ENCODE data around the gene TLK1. TPM values are rescaled to one million over a fixed set of nuclear protein-coding genes. Genes with fewer than 3 reads are reported as not detected.

The TLK1 gene
- polyA plus RNA-seq (2012; ENCODE audit: insufficient read depth, insufficient read length), result 23.6 TPM

GRCh38 chr2:171160119-171160955 lies at the start of gene TLK1:
Gene TLK1, minus strand, starts transcription at chr2:171160893. Its CDS starts 465 bp downstream, at chr2:171160428.
- peak; percentile 46 for DNase-seq (ENCODE audit: low read depth, low spot score)
- H3K4me3 ChIP-seq (ENCODE audit: low read length), result peak within 1 kb of the TSS; percentile 87

DNA sequence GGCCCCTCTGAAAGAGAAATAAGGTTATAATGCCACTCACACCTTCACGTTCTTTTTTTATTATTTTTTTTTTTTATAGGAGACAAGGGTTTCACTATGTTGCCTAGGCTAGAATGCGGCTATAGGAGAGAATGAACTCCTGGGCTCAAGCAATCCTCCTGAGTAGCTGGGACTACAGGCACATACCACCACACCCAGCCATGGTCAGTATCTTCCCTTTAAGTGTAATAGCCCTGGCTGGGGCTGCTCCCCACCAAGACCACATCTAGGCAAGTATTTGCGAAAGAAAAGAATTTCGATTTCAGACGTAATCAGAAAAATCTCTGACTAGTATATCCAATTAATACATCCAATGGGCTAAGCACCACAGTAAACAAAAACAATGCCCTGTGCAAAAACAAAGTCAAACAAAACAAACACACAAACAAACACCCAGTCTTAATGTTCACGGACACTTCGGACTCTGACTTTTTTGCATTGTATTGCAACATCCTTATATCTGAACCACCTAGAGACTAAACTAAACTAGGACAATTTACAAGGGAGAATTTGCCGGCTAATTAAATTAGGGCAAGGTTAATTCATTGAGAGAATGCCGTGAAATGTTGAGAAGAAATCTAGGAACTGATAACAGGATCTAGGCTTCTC lies 49.6 kb upstream of the TLK1 start:
- no peak for DNase-seq (ENCODE audit: low read depth, low spot score)
- peak overlapping the region; percentile 43 for H3K4me3 ChIP-seq (ENCODE audit: low read length)

DNA sequence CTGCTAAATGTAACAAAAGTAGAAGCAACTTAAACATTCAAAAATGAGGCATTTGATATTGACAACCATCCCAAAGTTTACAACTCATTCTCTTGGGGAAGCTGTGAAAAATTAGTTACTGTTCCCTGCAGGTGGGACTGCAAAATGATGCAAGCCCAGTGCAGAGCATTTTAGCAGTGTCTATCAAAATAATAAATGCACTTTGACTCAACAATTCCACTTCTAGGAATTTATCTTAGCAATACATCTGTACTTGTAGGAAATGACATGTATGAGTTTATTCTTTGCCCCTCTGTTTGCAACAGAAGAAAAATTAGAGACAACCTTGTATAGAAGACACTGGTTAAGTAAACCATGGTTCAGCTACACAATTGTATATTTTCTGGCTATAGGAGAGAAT lies 48.0 kb upstream of the TLK1 start:
- H3K4me3 ChIP-seq (ENCODE audit: low read length), result no peak overlapping the region
- DNase-seq (ENCODE audit: low read depth, low spot score), result no peak

- no peak overlapping the region for H3K4me3 ChIP-seq (ENCODE audit: low read length)
- no peak for DNase-seq (ENCODE audit: low read depth, low spot score)
Measured at GRCh38 chr2:171206422-171207115, 45.9 kb upstream of the TLK1 start.

GRCh38 chr2:171205551-171205950 lies 44.9 kb upstream of the TLK1 start:
- DNase-seq (ENCODE audit: low read depth, low spot score), result no peak
- no peak overlapping the region for H3K4me3 ChIP-seq (ENCODE audit: low read length)

GRCh38 chr2:171201767-171202166 lies 41.1 kb upstream of the TLK1 start:
- no peak overlapping the region for H3K4me3 ChIP-seq (ENCODE audit: low read length)
- no peak for DNase-seq (ENCODE audit: low read depth, low spot score)

GRCh38 chr2:171201271-171201670 lies 40.6 kb upstream of the TLK1 start:
- DNase-seq (ENCODE audit: low read depth, low spot score), result no peak
- H3K4me3 ChIP-seq (ENCODE audit: low read length), result no peak overlapping the region

GRCh38 chr2:171200469-171200868 lies 39.8 kb upstream of the TLK1 start:
- DNase-seq (ENCODE audit: low read depth, low spot score), result no peak
- no peak overlapping the region for H3K4me3 ChIP-seq (ENCODE audit: low read length)

DNA sequence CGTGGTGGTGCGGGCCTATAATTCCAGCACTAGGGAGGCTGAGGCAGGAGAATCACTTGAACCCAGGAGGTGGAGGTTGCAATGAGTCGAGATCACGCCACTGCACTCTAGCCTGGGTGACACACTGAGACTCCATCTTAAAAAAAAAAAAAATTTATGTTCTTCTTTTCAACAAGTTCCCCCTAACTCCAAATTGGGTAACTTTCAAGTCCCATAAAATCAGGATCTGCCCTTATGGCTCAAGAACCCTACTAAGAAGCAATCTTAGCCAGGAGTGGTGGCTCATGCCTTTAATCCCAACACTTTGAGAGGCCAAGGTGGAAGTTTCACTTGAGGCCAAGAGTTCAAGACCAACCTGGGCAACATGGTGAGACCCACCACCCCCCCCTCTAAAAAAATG lies 30.3 kb upstream of the TLK1 start:
- no peak for DNase-seq (ENCODE audit: low read depth, low spot score)
- no peak overlapping the region for H3K4me3 ChIP-seq (ENCODE audit: low read length)

GRCh38 chr2:171187819-171188218 lies 27.1 kb upstream of the TLK1 start:
- DNase-seq (ENCODE audit: low read depth, low spot score), result no peak
- H3K4me3 ChIP-seq (ENCODE audit: low read length), result no peak overlapping the region

GRCh38 chr2:171187177-171187576 lies 26.5 kb upstream of the TLK1 start:
- DNase-seq (ENCODE audit: low read depth, low spot score), result no peak
- no peak overlapping the region for H3K4me3 ChIP-seq (ENCODE audit: low read length)

GRCh38 chr2:171185941-171186340 lies 25.2 kb upstream of the TLK1 start:
- no peak overlapping the region for H3K4me3 ChIP-seq (ENCODE audit: low read length)
- no peak for DNase-seq (ENCODE audit: low read depth, low spot score)

DNA sequence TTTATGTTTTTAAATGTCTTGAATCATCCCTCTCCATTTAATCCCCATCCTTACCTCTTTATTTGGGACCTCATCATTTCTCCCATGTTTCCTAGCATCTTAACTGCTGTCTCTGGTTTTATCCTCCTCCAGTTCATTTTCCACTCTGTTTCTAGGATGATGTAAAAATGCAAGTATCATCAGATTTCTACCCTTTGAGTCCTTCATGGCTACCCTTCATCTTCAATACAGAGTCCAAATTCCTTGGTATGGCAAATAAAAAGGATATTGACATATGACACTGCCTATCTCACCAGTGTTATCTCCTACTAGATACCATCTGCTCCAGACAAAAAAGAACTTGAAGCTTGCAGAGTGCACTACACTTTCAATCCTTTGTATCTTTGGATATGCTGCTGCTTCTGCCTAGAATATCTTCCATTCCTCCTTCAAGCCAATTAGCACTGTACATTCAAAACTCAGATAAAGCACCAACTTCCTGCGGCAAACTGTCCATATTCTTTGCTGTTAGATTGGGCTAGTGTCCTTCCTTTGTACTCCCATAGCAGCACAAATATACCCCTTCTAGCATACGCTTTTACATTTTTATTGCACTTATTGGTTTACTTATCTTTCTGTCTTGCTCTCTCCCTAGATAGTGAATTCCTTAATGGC lies 24.6 kb upstream of the TLK1 start:
- no peak for DNase-seq (ENCODE audit: low read depth, low spot score)
- no peak overlapping the region for H3K4me3 ChIP-seq (ENCODE audit: low read length)

- no peak for DNase-seq (ENCODE audit: low read depth, low spot score)
- no peak overlapping the region for H3K4me3 ChIP-seq (ENCODE audit: low read length)
Measured at GRCh38 chr2:171181064-171182049, 20.7 kb upstream of the TLK1 start.

DNA sequence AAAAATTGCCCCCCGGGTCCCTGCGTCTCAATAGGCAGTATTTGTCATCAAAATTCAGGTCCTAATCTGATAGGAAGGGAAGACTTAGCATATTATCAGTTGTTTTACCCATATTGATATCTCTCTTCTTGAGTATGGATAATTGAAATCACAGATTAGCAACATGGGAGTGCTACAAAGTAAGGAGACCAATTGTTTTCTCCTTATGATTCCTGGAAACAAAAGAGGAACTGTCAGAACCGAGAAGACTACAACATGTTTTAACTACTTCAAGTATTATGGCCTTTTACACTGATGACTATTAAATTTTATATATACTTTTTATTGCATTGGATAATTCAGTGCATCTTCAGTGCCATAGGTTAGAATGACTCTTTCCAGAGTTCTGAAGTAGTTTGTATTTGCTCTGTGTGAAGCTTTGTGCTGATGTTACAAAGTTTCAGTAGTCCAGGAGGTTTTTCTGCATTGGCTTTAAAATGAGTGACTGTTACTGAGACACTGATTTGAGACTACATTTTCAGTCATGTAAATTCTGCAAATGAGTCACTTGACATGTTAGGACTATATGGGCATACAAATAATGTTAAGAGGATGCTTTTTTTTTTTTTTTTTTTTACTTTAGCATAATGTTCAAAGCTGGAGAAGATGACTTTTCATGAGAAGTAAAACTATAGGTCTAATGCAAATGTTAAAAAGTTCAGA lies 19.7 kb upstream of the TLK1 start:
- no peak overlapping the region for H3K4me3 ChIP-seq (ENCODE audit: low read length)
- DNase-seq (ENCODE audit: low read depth, low spot score), result no peak

- no peak overlapping the region for H3K4me3 ChIP-seq (ENCODE audit: low read length)
- DNase-seq (ENCODE audit: low read depth, low spot score), result no peak
Measured at GRCh38 chr2:171178993-171179392, 18.3 kb upstream of the TLK1 start.

DNA sequence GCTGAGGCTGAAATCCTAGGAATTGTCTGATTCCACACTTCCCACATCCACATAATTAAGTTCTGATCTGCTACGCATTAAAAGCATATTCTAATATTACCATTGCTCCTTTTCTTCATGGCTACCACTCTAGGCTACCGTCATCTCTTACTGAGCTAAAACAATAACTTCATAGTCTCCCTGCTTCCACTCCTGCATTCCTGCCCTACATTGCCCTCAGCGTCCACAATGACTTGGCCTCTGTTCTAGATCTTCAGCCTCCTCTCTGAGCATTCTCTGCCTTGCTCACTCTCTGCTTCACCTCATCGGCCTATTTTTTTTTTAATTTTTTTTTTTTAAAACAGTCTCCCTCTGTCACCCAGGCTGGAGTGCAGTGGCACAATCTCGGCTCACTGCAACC lies 15.8 kb upstream of the TLK1 start:
- DNase-seq (ENCODE audit: low read depth, low spot score), result no peak
- H3K4me3 ChIP-seq (ENCODE audit: low read length), result no peak overlapping the region

DNA sequence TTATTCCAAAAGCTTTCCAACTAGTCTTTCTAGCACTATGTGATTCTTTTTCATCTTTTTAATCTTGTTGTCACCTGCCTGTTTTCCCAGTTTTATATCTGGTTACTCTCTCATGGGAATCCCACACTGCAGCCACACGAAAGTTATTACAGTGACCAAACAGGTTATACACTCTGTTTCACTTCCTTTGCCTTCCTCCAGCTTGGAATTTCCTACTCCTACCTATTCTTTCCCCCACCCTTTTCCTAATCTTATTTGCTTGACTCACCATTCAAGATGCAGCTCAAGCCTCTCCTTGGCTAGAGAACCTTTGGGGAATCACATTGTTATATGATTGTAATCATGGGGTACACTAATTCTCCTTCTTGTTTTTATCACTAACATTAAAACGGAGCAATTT lies 13.4 kb upstream of the TLK1 start:
- H3K4me3 ChIP-seq (ENCODE audit: low read length), result no peak overlapping the region
- no peak for DNase-seq (ENCODE audit: low read depth, low spot score)

All from Jurkat, Clone E6-1 (cell line).